Skeletal muscle tissue (tissue), 4 donors: ENCODE data around the gene TNFRSF6B. TPM values are rescaled to one million over a fixed set of nuclear protein-coding genes. Genes with fewer than 3 reads are reported as not detected.
"Not testable (repeated sequence)": the region's sequence is repeated elsewhere in the genome, so short reads cannot be mapped to it uniquely, and the experiment has no call there.

Source experiments
- H3K27ac ChIP-seq: one replicate; pipeline ENCODE4 v1.7.0; 2013; ENCODE audit warnings: mild to moderate bottlenecking, low read depth, low read length, inconsistent platforms
- H3K27me3 ChIP-seq, 3 donors: one replicate each; pipeline ENCODE4 v1.7.0; 2013; ENCODE audit warnings: low read length in 3 of 3; ENCODE audit not compliant: control insufficient read depth in 3 of 3, insufficient read depth in 3 of 3
- H3K36me3 ChIP-seq, 3 donors: one replicate each; pipeline ENCODE4 v1.7.0; 2013; ENCODE audit warnings: low read length in 3 of 3; ENCODE audit not compliant: control insufficient read depth in 3 of 3, insufficient read depth in 3 of 3
- H3K4me1 ChIP-seq, 3 donors: one replicate each; pipeline ENCODE4 v1.7.0; 2013; ENCODE audit warnings: low read length in 3 of 3, mild to moderate bottlenecking in 3 of 3; ENCODE audit not compliant: control insufficient read depth in 3 of 3, insufficient read depth in 3 of 3
- H3K4me3 ChIP-seq, 3 donors: one replicate each; pipeline ENCODE4 v1.7.0; 2013; ENCODE audit warnings: low read length in 3 of 3
- H3K9ac ChIP-seq, 3 donors: one replicate each; pipeline ENCODE4 v1.7.0; 2013; ENCODE audit warnings: low read length in 3 of 3, mild to moderate bottlenecking in 3 of 3, moderate library complexity in 2 of 3, low read depth in 1 of 3
- H3K9me3 ChIP-seq, 3 donors: one replicate each; pipeline ENCODE4 v1.7.0; 2013; ENCODE audit warnings: low read length in 3 of 3; ENCODE audit not compliant: control insufficient read depth in 3 of 3
- total RNA-seq: library from RNA; depleted of rRNA; stranded (reverse); fragments of >200 nt; gene quantifications from one replicate; pipeline ENCODE4 v1.2.3, GENCODE V29; 2014
- donor health status: Osteomylitis.

Gene TNFRSF6B
- total RNA-seq, 1 donor from 2014 or later, result not detected

DNA sequence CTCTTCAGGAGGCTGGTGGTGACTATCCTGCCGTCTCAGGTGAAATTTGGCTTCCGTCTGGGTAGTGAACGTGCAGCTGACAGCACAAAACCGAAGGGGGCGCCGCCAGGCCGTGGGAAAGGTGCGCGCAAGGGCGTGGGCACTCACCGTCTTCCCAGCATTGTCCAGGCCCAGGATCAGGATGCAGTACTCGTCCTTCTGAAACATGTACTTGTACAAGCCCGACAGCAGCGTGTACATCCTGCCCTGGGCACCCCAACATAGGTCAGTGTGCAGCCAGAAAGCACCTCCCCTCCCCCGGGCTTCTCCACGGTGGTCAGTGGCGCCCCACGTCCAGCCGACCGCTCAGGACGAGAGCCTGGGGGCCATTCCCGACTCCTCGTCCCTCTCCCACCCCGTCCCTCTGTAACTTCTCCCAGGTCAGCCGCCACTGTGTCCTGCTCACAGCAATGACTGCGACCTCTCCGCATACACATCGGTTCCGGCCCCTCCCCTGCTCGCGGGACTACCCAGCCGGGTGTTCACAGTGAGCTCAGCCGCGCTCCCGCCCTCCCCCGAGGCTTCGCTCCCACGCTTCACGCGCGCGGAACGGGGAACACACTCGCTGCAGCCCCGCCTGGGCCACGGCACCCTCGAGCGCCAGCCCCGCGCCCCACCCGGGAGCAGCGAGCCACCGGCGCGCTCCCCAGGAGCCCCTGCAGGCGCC is 10.6 kb downstream of the TNFRSF6B start:
- Histone ChIP-seq H3K27ac (peak overlapping the region; percentile 89), H3K9ac (peak overlapping the region; percentile 90 to 94 (median 93)), H3K4me1 (peaks cover 23 to 29% (median 25%) of the 10 kb centered on the region in 3 donors), H3K36me3 (peaks cover 36 to 49% (median 47%) of the 10 kb centered on the region in 3 donors), H3K27me3 (no peaks in the 10 kb centered on the region), H3K9me3 (no peaks in the 10 kb centered on the region), H3K4me3 (peak overlapping the region; percentile 78 to 89 (median 87))

DNA sequence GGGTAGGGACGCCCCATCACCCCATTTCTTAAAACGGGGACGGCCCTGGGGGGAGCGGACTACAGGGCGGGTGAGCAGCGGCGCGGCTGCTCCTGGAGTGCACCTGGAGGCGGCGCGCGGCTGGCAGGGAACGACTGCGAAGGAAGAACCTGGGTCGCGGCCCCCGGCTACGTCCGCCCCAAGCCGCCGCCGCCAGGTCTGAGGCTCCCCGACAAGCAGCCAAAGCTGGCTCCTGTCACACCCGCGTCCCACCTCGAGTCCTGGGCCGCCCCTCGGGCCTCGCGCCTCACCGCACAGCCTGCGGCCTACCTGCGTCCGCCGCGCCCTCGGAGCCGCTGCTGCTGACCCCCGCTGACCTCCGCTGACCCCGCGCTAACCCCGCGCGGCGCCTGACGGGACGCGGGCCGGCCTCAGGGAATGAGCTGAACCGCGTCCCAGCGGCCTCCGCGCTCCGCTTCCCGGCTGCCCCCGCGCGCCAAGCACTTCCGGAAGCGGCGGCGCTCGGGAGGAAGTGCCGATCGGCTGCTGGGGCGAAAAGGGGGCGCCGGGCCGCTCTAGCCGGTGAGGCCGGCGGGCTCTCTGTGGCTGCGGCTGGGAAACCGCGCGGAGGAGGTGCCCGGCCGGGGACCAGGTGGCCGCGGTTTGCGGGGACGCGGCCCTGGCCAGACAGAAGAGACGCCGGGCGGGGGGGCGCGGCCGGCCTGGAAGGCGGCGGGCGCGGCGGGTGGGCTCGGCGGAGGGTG is 11.3 kb downstream of the TNFRSF6B start, which contains the start of the genes ARFRP1 and ZGPAT:
Gene ARFRP1, minus strand, starts transcription at position 419 of the 743 bp plus-strand sequence. CDS start 885 bp downstream, outside the sequence.
Gene ZGPAT, plus strand, starts transcription at position 482 of the 743 bp plus-strand sequence. CDS start 542 bp downstream, outside the sequence.
- Histone ChIP-seq H3K27ac (peak within 1 kb of the TSS; percentile 89), H3K4me1 (peaks cover 23 to 29% (median 25%) of the 10 kb centered on the region in 3 donors), H3K36me3 (peaks cover 36 to 50% (median 48%) of the 10 kb centered on the region in 3 donors), H3K4me3 (peak within 1 kb of the TSS; percentile 78 to 89 (median 87)), H3K9ac (peak within 1 kb of the TSS; percentile 90 to 94 (median 93)), H3K9me3 (no peaks in the 10 kb centered on the region), H3K27me3 (no peaks in the 10 kb centered on the region)

DNA sequence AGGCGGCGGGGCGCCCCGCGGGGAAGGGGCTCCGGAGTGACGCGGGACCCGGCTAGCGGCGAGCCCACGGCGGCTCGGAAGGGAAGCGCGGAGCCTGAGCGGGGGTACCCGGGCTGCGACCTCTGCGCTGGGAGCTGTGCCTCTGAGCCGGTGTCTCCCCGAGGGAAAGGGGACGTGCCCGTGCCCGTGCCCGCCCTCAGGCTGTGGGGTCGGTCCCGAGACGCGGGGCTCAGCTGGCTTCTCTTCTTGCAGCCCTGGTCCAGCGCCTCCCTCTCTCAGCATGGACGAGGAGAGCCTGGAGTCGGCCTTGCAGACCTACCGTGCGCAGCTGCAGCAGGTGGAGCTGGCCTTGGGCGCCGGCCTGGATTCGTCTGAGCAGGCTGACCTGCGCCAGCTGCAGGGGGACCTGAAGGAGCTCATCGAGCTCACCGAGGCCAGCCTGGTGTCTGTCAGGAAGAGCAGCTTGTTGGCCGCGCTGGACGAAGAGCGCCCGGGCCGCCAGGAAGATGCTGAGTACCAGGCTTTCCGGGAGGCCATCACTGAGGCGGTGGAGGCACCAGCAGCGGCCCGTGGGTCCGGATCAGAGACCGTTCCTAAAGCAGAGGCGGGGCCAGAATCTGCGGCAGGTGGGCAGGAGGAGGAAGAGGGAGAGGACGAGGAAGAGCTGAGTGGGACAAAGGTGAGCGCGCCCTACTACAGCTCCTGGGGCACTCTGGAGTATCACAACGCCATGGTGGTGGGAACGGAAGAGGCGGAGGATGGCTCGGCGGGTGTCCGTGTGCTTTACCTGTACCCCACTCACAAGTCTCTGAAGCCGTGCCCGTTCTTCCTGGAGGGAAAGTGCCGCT is 12.1 kb downstream of the TNFRSF6B start:
- no peaks in the 10 kb centered on the region for H3K9me3 ChIP-seq
- H3K27me3 ChIP-seq, result no peaks in the 10 kb centered on the region
- peaks cover 23 to 29% (median 25%) of the 10 kb centered on the region in 3 donors for H3K4me1 ChIP-seq
- H3K27ac ChIP-seq, result peak overlapping the region; percentile 89
- peaks cover 32 to 50% (median 43%) of the 10 kb centered on the region in 3 donors for H3K36me3 ChIP-seq
- peak overlapping the region; percentile 70 to 89 (median 87) for H3K4me3 ChIP-seq
- H3K9ac ChIP-seq, result peak overlapping the region; percentile 80 to 85 (median 81)

DNA sequence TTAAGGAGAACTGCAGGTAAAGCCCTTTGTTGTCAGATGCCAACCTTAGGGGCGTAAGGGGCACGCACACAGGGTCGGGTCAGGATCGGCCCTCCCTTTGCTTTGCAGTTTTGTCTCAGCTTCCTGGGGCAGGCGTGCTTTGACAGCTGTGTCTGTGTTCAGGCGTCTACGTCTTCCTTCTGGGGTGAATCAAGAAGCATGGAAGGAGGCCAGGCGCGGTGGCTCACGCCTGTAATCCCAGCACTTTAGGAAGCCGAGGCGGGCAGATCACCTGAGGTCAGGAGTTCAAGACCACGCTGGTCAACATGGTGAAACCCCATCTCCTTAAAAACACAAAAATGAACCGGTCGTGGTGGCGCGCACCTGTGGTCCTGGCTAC is 12.7 kb downstream of the TNFRSF6B start:
- H3K9me3 ChIP-seq, result no peaks in the 10 kb centered on the region
- H3K4me1 ChIP-seq, result peaks cover 23 to 29% (median 25%) of the 10 kb centered on the region in 3 donors
- H3K36me3 ChIP-seq, result peaks cover 29 to 47% (median 40%) of the 10 kb centered on the region in 3 donors
- H3K9ac ChIP-seq, result peak overlapping the region in 2 of 3 donors; percentile 80 to 81
- no peak overlapping the region for H3K27ac ChIP-seq
- H3K4me3 ChIP-seq, result peak overlapping the region in 2 of 3 donors; percentile 87 to 89
- H3K27me3 ChIP-seq, result no peaks in the 10 kb centered on the region

DNA sequence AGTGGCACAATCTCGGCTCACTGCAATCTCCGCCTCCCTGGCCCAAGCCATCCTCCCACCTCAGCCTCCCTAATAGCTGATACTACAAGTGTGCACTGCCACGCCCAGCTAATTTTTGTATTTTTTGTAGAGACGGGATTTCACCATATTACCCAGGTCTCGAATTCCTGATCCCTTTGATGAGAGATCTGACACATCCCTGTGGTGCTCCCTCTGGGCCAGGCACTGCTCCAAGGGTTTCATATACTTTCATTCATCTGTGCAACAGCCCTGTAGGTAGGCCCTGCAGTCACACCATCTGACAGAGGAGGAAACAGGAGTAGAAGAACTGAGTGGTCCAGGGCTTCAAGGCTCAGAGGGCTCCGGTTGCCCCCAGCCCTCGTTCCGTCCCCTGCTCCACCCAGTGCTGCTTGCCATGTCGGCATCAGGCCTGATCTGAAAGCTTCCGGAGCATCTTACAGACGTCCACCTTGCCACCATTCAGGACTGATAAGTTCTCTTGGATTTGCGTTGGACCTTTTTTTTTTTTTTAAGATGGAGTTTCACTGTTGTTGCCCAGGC is 14.7 kb downstream of the TNFRSF6B start:
- Histone ChIP-seq H3K9ac (no peak overlapping the region), H3K36me3 (peaks cover 14 to 27% (median 19%) of the 10 kb centered on the region in 3 donors), H3K9me3 (no peaks in the 10 kb centered on the region), H3K27ac (no peak overlapping the region), H3K4me3 (no peak overlapping the region), H3K4me1 (peaks cover 21 to 25% (median 21%) of the 10 kb centered on the region in 3 donors), H3K27me3 (no peaks in the 10 kb centered on the region)

DNA sequence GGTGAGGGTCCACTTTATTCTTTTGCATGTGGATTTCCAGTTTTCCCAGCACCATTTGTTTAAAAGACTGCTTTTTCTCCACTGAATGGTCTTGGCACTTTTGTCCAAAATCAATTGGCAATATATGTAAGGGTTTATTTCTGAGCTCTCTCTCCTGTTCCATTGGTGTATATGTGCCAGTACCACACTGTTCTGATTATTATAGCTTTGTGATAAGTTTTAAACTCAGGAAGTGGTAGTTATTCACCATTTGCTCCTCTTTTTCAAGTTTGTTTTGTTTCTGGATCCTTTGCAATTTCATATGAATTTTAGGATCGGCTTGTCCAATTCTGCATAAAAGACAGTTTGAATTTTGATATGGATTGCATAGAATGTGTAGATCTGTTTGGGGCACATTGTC is 15.7 kb downstream of the TNFRSF6B start:
- H3K4me1 ChIP-seq, result peaks cover 10 to 15% (median 11%) of the 10 kb centered on the region in 3 donors
- H3K4me3 ChIP-seq, result no peak overlapping the region
- no peak overlapping the region for H3K27ac ChIP-seq
- H3K27me3 ChIP-seq, result no peaks in the 10 kb centered on the region
- no peak overlapping the region for H3K9ac ChIP-seq
- peaks cover 10 to 23% (median 12%) of the 10 kb centered on the region in 3 donors for H3K36me3 ChIP-seq
- H3K9me3 ChIP-seq, result no peaks in the 10 kb centered on the region

DNA sequence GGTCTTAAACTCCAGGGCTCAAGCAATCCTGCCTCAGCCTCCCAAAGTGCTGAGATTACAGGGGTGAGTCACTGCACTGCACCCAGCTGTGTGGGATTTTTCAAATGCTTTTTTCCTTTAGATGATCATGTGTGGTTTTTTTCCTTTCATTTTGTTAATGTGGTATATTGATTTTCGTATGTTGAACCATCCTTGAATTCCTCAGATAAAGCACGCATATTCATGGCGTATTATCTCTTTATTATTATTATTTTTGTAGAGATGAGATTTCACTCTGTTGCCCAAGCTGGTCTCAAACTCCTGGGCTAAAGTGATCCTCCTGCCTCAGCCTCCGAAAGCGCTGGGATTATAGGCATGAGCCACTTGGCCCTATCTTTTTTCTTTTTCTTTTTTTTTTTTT is 18.4 kb downstream of the TNFRSF6B start:
- H3K27me3 ChIP-seq, result no peaks in the 10 kb centered on the region
- no peaks in the 10 kb centered on the region for H3K4me1 ChIP-seq
- H3K36me3 ChIP-seq, result peaks cover 13 to 29% (median 16%) of the 10 kb centered on the region in 3 donors
- no peak overlapping the region for H3K27ac ChIP-seq
- peaks cover 0 to 4% (median 2%) of the 10 kb centered on the region in 3 donors for H3K9me3 ChIP-seq
- H3K4me3 ChIP-seq, result no peak overlapping the region
- no peak overlapping the region for H3K9ac ChIP-seq

DNA sequence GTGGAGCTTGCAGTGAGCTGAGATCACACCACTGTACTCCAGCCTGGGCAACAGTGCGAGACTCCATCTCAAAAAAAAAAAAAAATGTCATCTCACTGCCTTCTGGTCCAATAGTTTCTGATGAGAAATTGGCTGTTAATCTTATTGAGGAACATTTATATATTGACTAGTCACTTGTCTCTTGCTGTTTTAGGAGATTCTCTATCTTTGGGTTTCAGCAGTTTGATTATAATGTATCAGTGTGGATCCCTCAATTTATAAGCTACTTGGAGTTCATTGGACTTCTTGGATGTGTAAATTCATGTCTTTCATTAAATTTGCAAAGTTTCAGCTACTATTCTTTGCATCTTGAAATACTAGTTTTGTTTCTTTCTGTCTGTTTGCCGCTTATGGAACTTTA is 22.5 kb downstream of the TNFRSF6B start:
- H3K9ac ChIP-seq, result no peak overlapping the region
- H3K36me3 ChIP-seq, result peaks cover 9 to 20% (median 16%) of the 10 kb centered on the region in 3 donors
- H3K4me3 ChIP-seq, result no peak overlapping the region
- H3K27me3 ChIP-seq, result no peaks in the 10 kb centered on the region
- H3K27ac ChIP-seq, result no peak overlapping the region
- H3K4me1 ChIP-seq, result no peaks in the 10 kb centered on the region
- H3K9me3 ChIP-seq, result peaks cover 0 to 4% (median 2%) of the 10 kb centered on the region in 3 donors

DNA sequence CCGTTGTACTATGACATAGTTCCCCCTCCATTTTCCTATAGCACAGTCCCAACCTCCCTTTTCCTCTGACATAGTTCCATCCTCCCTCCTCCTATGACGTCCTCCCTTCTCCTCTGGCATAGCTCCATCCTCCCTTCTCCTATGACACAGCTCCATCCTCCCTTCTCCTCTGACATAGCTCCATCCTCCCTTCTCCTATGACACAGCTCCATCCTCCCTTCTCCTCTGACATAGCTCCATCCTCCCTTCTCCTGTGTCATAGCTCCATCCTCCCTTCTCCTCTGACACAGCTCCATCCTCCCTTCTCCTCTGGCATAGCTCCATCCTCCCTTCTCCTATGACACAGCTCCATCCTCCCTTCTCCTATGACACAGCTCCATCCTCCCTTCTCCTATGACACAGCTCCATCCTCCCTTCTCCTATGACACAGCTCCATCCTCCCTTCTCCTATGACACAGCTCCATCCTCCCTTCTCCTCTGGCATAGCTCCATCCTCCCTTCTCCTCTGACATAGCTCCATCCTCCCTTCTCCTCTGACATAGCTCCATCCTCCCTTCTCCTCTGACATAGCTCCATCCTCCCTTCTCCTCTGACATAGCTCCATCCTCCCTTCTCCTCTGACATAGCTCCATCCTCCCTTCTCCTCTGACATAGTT is 26.6 kb downstream of the TNFRSF6B start:
- not testable (repeated sequence) for H3K27me3 ChIP-seq, H3K4me3 ChIP-seq, H3K27ac ChIP-seq, H3K4me1 ChIP-seq, H3K9ac ChIP-seq, H3K9me3 ChIP-seq
- peaks cover 7 to 15% (median 13%) of the 10 kb centered on the region in 3 donors for H3K36me3 ChIP-seq
